DMS53 treated with DMSO at 0.1 percent for 48 hours (cell line): ENCODE results near the gene C16orf78.
A peak's percentile ranks its signal among the peaks of the same experiment; 100 is the strongest.

Experiments
- DNase-seq: peaks from one replicate; lab custom pipeline; 2025; ENCODE audit not compliant: unreplicated experiment; lab: John Stamatoyannopoulos, UW

Gene C16orf78

DNA sequence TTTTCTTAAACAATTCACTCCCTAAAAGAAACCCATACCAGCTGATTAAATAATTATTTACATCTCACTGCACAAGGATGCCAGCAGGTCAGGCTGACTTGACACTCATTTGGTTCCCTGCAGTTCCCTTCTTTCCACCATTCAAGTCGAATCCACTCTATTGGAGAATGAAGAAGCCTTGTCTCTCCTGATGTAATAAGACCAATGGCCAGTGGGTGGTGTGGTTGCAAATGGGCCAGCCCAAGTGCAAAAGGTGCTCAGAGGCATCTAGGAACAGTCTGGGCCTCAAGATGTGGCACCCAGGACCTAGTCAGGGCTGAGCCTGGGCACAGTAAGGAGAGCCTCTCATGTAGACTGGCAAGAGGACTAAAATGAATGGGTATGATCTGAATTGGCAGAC, 9.3 kb downstream of the C16orf78 start:
- no peak for DNase-seq

DNA sequence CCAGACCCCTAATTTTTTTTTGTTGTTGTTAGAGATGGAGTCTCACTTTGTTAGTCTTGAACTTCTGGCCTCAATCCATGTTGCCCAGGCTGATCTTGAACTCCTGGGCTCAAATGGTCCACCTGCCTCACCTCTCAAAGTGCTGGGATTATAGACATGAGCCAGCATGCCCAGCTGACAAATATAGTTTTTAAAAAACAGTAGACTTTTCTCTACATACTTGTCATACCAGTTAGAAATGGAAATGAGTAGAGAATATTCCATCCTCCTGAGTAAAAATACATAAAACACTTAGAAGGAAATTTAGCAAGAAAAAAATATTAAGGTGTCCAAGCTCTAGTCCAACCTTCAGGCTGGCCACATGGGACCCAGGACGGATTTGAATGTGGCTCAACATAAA, 21.4 kb downstream of the C16orf78 start:
- DNase-seq = no peak

DNA sequence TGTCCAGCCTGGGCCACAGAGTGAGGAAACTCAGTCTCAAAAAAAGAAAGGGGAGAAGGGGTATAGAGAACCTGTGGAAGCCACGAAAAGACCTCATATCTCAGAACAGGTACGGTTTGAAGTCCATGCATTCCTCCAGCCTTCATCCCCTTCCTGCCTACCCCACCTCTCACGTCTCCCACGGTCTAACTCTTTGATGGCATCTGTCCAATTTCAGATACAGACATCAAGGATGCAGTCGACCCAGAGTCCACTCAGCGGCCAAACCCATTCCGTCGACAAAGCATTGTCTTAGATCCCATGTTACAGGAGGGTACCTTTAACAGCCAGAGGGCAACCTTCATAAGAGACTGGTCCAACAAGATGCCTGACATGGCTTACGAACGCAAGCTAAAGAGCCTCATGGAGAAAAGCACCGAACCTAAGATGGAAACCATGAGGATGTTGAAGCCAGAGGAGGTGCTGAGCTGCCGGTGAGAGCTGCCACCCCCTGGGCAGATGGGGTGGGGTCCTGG, 22.7 kb downstream of the C16orf78 start:
- DNase-seq = no peak

GRCh38 chr16:49398761-49399160, 25.2 kb downstream of the C16orf78 start:
- DNase-seq = no peak

GRCh38 chr16:49399594-49400364, 26.2 kb downstream of the C16orf78 start:
- no peak for DNase-seq

- no peak for DNase-seq
Measured at GRCh38 chr16:49400611-49401010, 27.0 kb downstream of the C16orf78 start.

GRCh38 chr16:49405123-49405522, 31.5 kb downstream of the C16orf78 start:
- DNase-seq = no peak

- DNase-seq = no peak
Measured at GRCh38 chr16:49405530-49405929, 31.9 kb downstream of the C16orf78 start.

DNA sequence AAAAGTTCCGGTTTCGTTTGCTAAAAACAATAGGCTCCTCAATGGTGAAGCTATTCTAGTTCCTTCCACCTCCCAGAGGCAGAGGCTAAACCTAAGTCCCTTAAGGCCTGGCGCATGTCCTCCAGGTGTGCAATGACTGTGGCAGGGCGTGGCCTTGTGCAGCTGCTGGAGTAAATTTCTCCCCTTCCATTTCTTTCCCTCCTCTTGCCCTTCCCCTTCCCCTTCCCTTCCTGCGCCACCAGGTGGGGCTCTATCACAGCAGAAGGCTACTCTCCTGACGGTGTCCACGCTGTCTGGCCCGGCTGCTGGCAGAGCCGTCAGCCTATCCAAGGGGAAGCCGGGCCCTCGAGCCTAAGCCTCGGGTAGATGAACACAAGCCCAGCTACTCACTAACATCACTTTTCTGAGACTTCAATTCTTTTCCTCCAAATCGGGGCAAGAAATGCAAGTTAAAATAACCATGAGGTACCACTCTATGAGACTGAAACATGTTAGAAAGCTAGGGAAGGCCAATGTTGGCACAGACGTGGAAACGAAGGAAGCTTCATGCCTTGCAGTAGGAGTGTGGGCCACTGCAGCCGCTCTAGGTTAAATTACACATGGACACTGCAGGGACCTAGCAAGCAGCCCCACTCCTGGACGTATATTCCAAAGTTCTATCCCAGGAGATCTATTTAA, 34.4 kb downstream of the C16orf78 start:
- peak; percentile 42 for DNase-seq

DNA sequence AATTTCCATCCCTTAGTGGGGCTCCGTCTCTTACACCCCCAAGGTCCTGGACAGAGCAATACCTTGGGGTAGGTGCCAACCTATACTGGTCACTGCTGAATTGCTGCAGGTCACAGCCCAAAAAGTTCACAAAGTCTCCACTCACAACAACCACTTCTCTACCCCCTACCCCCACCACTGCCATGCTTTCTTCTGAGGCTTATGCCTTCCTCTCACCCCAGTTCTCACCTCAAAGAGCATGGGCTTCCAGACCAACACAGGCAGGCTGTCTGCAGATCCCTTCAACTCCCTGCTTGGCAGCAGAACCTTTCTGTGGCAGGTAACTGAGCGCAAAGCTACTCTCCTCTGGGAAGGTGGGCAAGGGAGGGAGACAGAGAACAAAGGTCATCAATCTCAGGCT, 35.5 kb downstream of the C16orf78 start:
- DNase-seq = no peak

- DNase-seq = no peak
Measured at GRCh38 chr16:49410226-49410625, 36.6 kb downstream of the C16orf78 start.

- no peak for DNase-seq
Measured at GRCh38 chr16:49411121-49411970, 37.7 kb downstream of the C16orf78 start.

GRCh38 chr16:49414671-49415070, 41.1 kb downstream of the C16orf78 start:
- DNase-seq = no peak

- DNase-seq = no peak
Measured at GRCh38 chr16:49415083-49415482, 41.5 kb downstream of the C16orf78 start.

DNA sequence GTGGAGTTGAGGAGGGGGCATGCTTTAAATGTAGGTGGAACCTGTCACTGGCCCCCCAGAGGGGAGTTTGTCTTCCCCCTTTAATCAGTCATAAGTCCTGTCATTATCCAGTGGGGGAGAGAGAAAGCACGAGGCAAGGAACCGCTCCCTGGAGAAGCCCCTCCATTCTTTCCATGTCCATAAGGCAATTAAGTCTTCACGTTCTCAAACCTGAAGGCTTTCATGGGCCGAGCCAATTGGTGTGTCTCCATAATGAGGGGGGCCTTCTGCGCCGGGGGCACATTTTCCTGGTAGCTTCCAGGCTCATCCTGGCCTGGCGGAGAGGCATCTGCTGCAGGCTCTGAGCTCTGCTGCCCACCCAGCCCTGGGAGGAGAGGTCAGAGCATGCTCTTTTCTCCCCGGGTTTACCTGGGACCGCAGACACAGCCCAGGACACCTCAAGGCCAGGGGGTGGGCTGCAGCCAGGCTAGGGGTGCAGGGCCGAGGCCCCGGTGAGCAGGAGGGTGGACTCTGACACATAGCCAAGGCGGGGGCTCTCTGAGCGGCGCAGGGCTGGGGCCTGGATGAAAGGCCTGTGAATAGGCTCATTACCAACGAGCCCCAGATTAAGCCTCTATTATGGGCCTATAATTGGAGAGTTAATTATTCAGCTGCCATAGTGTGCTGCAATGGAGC, 42.5 kb downstream of the C16orf78 start:
- DNase-seq = no peak

GRCh38 chr16:49417354-49417753, 43.8 kb downstream of the C16orf78 start:
- DNase-seq = no peak

DNA sequence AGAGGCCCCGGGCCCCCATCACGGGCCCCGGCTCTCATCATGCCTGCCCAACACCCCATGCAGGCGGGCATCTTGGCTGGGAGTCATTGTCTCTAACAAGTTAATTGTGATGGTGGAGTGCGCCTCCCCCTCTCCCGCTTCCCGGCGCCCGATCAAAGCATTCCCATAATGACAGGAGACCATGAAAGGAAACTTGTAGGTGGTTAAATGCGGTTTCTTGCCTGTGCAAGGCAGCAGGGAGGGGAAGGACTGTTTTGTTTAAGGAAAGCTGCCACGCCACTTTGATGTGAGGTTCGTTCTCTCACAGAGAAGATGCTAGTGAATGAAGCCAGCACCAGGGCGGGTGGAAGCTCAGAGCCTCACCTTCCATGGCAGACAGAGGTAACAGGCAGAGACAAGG, 45.4 kb downstream of the C16orf78 start:
- no peak for DNase-seq

DNA sequence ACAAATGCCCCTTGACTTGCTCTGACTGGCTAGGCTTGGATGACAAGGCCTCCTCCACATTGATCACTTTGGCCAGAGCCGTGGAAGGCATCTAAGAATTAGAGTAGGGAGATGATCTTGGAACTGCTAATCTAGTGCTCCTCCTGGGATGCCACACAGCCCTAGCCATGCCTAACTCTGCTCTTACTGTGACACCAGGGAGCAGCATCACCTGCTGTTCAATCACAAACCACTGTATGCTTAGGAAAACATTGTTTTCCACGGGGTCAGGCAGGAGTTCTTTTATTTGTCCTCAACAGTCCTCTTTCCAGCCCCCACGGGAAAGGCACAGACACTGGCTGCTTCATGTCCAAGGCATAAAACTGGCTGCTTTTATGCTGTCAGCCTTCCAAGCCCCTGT, 46.3 kb downstream of the C16orf78 start:
- no peak for DNase-seq

DNA sequence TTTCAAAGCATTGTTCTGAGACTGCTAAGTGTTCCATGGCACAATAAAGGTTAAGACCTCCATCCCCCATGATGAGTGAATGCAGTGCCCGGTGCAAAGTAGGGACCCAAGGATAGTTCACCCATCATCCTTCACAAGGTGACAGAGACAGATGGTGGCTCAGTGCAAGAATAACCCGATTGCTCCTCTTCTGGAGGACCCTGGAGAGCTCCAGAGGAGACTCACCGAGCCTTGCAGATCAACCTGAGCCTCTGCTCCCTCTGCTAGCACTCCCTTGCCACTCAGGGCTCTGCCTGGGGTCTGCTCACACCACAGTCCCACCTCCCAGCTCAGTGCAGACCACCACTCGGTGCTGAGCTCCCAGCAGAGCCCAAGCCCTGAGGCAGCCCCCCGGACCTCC, 49.3 kb downstream of the C16orf78 start:
- DNase-seq = no peak

DNA sequence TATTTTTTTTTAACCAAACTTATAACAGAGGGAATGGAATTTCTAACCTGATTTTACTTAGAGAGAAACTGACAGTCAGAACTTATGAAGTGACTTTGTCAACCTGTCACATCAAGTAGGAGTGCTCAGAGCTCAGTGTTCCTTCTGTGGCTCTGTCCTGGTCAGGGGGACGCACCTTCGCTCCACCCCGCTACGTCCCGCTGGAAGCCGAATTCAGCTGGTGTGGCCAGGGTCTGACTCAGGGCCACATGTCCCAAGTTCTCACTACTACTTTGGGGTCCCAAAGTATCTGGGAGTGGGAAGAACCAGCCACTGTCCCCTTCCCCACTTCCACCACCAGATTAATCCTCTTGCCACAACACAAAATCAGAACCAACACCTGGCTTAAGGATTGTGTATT, 51.4 kb downstream of the C16orf78 start:
- no peak for DNase-seq

DNA sequence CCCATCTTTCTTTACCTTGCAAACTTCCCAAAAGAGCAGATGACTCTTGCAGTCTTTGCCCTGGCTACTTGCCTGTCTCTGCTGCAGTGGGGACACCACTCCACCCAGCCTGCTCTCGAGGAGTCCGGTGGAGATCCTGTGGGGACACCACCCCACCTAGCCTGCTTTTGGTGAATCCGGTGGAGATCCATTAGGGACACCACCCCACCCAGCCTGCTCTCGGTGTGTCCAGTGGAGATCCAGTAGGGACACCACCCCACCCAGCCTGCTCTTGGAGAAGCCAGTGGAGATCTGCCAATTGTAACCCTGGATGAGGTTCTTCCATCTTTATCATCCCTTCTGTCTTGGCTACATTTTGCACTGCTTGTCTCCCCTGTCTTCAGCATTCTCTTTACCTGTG, 54.2 kb downstream of the C16orf78 start:
- DNase-seq = no peak
